GM19397 (cell line): ENCODE measurements around the gene FAM174C.
"Not testable (repeated sequence)": the region's sequence is repeated elsewhere in the genome, so short reads cannot be mapped to it uniquely, and the experiment has no call there.

Experiments
- ATAC-seq: cut with Tn5 transposase; IDR thresholded peaks from one replicate; pipeline ENCODE4 v1.9.1; 2021; ENCODE audit warnings: mild to moderate bottlenecking, moderate library complexity; ENCODE audit not compliant: unreplicated experiment

The FAM174C gene

DNA sequence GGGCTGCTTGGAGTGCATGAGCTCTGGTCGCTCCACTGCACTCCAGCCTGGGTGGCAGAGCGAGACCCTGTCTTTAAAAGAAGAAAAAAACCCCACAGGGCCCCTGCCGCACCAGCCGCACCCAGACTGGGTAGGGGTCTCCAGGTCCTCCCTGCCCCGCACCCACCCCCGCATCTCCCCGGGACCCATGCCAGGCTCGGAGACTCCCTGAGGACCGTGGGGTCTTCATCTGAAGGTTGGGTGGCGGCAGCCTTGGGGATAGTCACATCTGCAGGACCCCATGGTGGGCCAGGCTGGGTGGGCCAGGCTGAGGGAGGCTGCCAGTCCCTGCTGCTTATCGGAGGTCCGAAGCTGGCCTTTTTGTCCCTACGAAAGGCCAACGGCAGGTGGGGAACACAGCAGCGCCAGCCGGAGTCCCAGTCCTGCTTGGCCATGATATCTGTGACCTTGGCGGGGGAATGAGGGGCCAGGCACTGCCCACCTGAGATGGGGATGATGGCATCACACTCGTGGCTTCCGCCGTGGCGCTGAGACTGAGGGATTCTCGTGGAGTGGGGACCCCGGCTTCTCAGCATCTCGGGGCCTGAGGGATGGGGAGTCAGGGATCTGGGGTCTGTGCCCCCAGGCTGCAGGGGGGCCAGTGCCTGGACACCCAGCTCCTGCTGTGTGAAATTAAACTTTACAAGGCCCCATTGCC lies 21.4 kb downstream of the FAM174C start:
- ATAC-seq = no peak

DNA sequence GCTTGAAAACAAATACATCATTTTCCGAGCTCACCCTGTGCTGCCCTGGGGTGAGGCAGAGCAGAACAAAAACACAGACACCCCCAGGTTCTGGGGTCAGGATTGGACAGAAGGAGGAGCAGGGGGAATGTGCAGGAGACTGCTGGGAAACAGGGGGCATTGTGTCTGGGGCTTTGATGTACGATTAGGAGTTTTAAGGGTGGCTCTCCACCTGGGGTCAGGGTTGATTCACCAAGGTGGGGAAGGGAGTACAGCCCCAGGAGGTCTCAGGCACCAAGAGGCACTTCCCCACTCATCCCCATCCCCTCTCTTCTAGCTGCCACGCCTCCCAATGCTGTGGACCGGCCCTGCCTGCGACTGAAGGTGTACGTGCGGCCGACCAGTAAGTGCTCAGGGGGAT lies 22.9 kb downstream of the FAM174C start:
- ATAC-seq = no peak

DNA sequence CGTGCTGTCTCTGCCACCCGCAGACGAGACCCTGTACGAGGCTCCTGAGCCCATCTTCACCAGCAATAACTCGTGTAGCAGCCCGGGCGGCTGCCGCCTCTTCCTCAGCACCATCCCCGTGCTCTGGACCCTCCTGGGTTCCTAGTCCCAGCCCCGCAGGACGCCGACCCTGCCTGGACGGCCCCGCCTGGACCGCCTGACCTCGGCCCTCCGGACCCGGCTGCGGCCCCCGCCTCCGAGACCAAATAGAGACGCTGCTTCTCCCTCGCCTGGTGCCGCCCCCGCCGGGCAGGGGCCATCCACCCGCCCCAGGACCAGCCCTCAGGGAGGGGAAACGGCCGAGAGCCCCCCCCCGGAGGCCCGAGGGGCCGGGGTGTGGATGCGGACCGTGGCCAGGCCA lies 24.5 kb downstream of the FAM174C start:
- no peak for ATAC-seq

DNA sequence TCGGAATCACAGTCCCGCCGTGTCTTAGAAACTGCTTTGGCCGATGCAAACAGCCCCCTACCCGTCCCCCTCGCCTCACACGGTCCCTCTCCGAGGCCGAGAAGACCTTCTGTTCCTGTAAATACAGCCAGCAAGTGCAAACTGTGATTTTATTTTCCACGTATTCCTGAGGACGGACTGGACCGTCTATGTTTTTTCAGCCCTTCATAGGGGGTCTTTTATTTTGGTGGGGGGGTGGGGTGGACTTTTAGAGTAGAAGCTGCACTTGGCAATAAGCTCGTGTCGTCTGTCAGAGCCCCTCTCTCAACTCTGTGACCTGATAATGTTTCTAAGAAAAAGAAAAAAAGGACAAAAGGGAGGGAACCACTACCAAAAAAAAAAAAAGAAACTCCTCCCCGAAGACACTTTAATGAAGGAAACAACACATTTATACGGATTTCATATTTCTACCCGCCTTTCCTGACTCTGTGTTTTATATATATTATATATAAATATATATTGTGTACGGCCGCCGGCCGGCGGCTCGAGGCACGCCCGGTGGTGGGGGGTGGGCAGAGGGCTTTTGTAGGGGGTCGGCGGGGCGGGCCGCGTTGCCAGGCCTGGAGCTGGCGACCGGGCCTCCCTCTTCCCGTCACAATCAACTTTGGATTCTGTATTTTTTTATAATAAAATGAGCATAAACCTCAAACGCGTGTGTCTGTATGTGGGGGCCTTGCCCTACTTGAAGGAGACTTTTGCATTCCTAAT lies 25.6 kb downstream of the FAM174C start:
- no peak for ATAC-seq

DNA sequence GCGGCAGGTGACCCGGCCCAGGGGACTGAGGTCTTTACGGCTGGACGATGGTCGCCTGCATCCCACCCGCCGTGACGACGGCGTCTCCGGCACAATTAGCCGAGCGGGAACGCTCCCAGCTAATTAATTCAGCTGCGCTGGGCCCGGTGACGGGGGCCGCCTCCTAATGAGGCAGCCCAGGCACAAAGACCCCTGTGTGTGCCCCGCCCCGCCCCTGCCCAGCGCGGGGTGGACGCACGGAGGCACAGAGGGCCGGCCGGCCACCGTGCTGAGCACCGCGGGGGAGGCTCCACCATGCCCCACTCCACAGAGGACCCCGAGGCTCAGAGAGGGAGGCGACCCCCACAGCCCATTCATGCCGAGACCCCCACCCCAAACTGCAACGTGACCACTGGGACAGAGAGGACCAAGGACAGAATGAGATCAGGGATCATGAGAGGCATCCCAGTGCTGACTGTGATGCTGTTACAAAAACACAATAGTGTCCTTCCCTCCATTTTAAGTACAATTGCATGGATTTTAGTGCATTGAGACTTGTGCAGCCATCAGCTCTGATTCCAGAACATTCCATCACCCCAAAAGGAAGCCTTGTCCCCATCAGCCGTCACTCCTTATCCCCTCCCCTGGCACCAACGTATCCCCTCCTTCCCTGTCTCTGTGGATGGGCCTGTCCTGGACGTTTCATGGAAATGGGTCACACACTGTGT lies 27.4 kb downstream of the FAM174C start:
- ATAC-seq = no peak

DNA sequence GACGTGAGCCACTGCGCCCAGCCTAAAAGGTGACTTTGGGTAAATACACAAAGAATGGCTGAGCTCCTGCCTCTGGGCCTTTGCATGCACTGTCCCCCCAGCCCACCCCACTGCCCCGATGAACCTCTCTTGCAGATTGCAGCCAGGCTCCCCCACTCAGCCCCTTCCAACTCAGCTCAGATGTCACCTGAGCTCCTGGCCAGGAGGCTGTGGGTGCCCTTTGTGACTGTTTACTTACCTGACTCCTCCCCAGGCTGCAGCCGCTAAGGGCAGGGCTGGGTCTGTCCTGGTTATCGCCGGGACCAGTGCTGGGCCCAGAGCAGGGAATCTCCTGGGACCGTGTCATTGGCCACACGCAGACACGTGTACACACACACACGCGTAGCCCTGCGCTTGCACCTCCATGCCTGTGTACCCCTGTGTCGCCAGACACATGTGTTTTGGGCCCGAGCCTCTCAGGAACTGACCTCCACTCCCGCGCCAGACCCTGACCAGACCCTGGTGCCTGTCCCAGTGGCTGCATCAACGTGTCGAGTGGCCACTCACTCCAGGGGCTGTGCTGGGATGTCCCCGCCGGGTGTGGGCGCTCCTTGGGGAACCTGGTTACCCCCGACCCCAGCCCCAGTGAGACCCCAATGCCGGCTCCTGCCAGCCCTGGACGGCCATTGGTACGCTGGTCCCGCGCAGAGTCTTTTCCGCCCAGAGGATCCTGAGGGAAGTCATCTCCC lies 29.0 kb downstream of the FAM174C start:
- ATAC-seq = no peak

DNA sequence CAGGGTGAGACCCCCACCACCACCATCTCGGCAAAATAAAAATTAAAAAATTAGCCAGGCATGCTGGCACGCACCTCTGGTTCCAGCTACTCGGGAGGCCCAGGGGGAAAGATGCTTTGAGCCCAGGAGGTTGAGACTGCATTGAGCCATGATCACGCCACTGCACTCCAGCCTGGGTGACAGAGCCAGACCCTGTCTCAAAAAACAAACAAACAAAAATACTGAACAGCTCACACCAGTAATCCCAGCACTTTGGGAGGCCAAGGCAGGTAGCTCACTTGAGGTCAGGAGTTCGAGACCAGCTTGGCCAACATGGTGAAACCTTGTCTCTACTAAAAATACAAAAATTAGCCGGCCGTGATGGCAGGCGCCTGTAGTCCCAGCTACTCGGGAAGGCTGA lies 30.0 kb downstream of the FAM174C start:
- not testable (repeated sequence) for ATAC-seq

DNA sequence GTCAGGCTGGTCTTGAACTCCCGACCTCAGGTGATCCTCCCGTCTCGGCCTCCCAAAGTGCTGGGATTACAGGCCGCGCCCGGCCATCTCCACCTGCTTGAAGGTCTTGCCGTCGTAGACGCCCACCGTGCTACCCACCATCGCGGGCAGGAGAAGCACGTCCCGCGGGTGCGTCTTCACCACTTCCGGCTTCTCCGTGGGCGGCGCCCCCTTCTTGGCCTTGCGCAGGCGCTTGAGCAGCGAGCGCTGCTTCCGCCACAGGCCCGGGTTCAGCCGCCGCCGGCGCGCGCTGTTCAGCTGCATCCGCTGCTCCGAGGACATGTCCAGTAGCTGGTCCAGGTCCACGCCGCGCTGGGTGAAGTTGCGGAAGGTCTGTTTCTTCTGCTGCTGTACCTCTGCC lies 32.0 kb downstream of the FAM174C start:
- ATAC-seq = no peak

DNA sequence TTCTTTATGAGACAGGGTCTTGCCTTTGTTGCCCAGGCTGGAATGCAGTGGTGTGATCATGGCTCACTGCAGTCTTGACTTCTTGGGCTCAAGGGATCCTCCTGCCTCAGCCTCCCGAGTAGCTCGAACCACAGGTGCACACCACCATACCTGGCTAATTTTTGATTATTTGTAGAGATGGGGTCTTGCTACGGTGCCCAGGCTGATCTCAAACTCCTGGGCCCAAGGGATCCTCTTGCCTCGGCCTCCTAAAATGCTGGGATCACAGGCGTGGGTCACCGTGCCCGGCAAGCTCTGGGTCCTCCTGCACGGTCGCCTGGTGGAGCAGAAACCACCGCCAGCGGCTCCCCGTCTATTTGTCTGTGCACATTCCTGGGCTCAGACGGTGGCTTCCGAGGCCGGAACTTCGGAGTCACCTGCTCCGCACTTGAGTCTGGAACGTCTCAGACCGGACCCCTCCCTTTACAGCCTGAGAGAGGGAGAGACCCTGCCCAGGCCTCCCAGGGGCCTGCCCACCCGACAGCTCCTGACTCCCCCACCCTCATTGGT lies 32.5 kb downstream of the FAM174C start:
- no peak for ATAC-seq

DNA sequence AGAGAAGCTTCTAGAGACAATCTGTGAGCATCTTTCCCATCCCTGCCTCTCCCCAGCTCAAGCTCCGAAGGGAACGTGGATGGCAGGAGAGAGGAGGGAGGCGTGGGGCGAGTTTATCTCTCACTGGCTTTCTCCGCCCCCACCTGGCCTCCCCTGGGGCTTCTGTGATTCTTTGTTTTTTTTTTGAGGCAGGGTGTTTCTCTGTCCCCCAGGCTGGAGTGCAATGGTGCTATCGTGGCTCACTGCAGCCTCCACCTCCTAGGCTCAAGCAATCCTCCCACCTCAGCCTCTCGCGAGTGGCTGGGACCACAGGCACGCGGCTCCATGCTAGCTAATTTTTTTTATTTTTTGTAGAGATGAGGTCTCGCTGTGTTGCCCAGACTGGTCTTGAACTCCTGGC lies 33.4 kb downstream of the FAM174C start:
- ATAC-seq = no peak

DNA sequence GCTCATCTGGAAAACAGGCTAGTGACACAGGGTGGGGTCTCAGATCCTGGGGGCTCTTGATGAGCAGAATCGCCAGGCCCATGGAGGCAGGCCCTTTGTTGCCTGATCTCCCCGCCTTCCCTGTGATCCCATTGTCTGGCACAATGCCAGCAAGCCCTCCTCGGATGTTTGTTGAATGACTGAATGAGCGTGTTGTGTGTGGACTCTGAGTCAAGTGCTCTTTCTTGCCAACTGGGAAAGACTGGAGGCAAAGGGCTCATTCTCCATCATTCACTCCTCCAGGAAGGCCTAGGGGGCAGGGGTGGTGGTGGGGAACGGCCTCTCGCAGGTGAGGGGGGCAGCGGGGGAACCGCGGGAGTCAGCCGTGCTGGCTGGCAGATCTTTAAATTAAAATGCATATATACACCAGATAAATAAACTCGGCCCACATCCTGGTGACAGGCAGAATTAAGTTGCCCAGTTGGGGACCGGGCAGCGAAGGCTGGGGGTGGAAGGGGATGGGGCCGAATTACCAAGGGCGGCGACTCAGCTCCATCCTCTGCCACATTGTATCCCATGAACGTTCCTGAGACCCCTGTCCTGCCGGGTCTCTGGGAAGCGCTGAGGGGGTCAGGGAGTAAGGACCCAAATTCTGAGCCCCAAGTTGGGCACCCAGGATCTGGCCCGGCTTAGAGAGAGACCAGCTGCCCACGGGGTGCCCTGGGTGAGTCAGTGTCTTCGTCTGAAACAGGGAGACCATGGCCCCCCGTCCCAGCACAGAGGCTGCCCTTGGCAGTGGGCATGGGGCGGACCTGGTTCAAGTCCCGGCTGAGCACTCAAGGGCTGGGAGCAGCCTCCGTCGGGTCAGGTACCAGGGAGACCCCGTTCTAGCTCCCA lies 34.9 kb downstream of the FAM174C start:
- no peak for ATAC-seq

DNA sequence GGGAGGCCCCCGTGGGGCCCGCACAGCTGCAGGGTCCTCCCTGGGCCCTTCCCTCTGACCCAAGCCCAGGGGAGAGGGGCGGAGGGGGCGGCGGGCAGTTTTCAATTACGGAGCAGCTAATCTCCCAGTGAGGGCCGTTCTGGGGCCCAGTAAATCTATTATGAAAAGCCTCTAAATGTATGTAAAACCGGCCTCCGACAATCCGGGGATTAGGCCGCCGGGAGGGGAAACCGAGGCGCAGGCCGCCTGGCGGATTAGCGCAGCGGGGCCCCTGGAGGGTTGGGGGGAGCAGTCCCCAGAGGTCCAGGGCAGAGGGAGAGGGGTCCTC lies 35.5 kb downstream of the FAM174C start:
- no peak for ATAC-seq

DNA sequence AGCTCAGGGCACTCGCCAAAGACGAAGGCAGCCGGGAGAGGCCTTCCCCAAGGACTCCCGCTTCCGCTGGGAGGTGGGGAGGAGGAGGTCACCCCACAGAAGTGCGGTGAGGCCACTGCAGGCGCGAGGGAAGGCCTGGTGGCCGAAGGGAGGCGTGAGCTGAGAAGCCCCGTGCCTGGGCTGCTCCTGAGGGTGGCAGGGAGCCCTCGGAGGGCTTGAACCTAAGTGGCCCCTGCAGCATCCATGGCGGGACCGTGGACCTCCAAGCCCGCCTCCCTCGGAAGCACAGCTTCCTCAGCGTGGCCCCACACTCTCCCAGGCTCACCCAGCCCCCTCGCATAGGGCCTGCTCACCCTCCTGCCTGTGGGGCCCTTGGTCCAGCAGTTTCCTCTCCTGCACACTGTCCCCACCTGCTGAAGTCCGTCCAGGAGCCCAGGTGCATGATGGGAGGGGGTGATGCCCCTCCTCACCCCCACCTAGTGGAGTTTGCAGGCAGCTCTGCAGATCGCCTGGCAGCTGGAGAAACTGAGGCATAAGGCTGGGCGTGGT lies 36.3 kb downstream of the FAM174C start:
- ATAC-seq = no peak

DNA sequence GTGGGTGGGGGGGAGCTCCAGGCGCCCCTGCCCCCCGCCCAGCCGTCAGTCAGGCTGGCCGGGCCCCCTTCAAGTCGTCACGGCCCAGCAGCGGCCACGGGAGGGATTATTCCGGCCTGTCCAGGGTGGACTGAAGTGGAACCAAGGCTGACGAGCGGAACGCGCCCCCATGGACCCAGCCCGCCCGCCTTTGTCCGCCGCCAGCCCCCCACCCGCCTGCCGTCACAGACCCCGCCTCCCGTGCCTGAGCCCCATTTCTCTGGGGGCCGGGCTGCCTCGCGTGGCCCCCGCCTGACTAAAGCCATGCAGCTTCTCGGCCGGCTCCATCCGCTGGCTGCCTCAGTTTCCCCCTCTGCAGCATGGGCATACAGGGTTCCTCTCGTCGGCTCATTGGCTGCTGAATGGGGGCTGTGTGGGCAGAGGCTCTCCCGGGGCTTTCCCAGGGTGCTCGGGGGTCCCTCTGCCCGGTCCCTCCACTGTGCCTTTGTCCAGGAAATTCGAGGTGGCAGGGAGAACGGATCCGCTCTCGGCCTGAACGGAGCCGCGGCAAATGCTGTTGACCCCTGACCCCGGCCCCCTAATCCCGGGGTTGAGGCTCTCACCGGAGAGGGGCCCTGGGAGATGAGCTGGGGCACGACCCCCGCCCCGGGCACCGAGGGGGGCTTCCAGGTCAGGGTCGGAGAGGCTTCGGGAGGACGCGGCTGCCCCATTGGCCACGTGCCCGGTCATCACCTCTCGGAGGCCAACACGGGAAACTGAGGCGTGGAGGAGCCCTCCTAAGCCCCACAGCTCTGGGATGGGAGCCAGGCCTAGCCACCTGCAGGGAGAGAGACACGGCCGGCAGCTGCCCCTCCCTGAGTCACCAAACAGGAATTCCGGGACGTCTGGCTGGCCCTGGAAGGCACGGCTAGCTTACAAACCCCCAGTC lies 37.7 kb downstream of the FAM174C start:
- no peak for ATAC-seq

DNA sequence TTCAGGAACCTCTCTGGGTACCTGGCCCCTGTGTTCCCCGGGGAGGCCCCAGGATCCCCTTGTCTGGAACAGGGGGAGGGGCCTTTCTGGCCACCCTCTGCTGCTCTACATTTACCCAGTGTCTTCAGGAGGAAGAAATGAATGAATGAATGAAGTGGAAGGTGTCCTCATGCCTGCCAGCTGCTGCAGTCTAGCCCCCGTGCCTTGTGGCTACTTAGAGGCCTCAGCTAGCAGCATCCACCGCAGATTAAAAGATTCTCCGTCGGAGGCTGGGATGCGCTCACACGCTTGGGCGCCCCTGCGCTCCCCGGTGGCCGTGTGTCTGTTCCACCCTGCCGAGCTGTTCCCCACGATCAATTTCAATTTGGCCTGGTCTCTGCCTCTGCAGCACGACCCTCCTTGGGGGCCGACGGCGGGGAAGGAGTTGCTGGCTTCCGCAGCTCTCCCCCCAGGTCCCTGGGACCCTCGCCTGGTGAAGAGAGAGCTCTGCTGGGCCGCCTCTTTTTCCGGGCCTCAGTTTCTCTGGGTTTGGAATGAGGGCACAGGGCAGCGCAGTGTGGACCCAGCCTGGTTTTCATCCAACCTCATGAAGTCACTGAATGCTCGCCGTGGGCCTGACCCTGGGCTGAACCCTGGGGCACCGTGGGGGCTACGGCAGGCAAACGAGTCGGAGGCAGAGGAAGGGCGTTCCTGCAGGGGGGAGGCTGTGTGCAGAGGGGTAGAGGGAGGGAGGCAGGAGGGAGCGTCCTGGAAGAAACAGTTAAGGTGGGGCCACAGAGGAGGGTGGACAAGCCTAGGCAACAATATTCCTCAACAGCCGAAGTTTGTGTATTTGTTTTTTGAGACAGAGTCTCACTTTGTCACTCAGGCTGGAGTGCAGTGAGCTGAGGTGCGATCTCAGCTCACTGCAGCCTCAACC lies 38.6 kb downstream of the FAM174C start:
- no peak for ATAC-seq

DNA sequence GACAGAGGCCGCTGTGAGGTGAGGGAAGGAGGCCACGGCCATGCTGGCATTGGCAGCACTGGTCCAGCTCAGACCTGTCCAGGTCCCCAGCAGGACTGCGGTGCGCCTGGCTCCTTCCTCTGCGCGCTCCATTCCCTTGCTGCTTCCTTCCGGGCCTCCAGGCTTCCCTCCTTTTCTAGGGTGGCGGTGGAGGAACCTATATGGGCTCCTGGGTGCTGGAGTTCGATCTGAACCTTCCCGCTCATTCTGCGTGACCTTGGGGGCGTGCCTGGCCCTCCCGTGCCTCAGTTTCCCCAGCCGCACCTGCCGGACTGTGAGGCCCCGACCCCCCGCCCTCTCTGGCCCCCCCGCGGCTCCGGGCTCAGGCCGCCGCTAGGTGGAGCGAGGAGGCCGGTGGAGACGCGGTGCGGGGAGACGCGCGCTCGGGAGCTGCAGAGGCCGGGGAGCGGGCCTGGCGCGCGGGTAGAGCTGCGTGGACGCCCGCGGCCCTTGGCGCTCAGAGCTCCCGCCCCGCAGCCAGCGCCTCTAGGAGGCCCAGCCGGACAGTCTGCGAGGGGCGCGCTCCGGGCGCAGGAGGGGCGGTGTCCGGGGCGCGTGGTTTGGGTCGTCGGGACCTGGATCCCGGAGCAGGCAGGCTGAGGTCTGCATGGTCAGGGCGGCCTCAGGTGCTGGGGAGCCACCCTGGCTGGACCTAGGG lies 40.3 kb downstream of the FAM174C start:
- ATAC-seq = no peak

DNA sequence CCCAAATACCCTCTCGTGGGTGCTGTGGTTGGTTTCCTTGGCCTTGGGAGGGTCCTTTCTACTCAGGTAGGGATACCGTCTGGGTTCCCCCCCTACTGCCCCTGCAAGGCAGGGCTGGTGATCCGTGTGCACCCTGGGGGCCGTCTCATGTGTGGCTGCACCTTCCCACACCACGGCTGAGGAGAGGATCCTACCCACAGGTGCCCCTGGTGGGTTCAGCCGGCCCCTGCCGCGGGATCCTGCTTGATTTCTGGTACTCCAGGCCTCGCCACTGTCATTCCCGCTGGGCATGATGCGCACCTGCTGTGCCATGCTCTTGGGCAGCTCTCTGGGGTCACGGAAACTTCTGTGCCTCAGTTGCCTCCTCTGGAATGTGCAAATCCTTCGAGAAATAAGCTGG lies 41.1 kb downstream of the FAM174C start:
- no peak for ATAC-seq
